Uterus (tissue), 2 donors: ENCODE measurements around the gene COLEC11.

Source experiments
- CTCF ChIP-seq, 4 experiments: fragments of 200-600 bp in 2 of 4; fragments of 450-650 bp in 2 of 4; sonication (generic) in 2 of 4; IDR thresholded peaks; one replicate each; pipeline ENCODE4 v1.5.1; 2016 to 2019; ENCODE audit warnings: antibody characterized with exemption in 4 of 4, mild to moderate bottlenecking in 2 of 4, moderate library complexity in 1 of 4
- POLR2A ChIP-seq, 2 donors: fragments of 450-650 bp; IDR thresholded peaks; one replicate each; pipeline ENCODE4 v1.6.1; 2016; ENCODE audit warnings: antibody characterized with exemption in 2 of 2, mild to moderate bottlenecking in 1 of 2, moderate library complexity in 1 of 2

GRCh38 chr2:3644891-3645605, 50.1 kb downstream of the COLEC11 start:
- no peak for TF ChIP-seq CTCF (IDR thresholded peaks at IDR 0.05)
- TF ChIP-seq POLR2A (IDR thresholded peaks at IDR 0.05): no peak
